ENCODE results near the gene OPALIN. TPM values are rescaled to one million over a fixed set of nuclear protein-coding genes. Genes with fewer than 3 reads are reported as not detected.
A peak's percentile ranks its signal among the peaks of the same experiment; 100 is the strongest.

Gene OPALIN, protein sequence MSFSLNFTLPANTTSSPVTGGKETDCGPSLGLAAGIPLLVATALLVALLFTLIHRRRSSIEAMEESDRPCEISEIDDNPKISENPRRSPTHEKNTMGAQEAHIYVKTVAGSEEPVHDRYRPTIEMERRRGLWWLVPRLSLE
- polyA plus RNA-seq (ENCODE audit: insufficient read depth in 1 of 5, insufficient read length in 5 of 5, low replicate concordance in 1 of 5): not detected
- long read RNA-seq, donor 1: 0 reads
- long read RNA-seq, donor 2: 0 reads
- long read RNA-seq, donor 3: 0 reads
- long read RNA-seq, donor 4: 0 reads
- long read RNA-seq, donor 5: 0 reads
- long read RNA-seq, donor 6: 0 reads
- long read RNA-seq, donor 7: 0 reads
- long read RNA-seq, donor 8: 0 reads

DNA sequence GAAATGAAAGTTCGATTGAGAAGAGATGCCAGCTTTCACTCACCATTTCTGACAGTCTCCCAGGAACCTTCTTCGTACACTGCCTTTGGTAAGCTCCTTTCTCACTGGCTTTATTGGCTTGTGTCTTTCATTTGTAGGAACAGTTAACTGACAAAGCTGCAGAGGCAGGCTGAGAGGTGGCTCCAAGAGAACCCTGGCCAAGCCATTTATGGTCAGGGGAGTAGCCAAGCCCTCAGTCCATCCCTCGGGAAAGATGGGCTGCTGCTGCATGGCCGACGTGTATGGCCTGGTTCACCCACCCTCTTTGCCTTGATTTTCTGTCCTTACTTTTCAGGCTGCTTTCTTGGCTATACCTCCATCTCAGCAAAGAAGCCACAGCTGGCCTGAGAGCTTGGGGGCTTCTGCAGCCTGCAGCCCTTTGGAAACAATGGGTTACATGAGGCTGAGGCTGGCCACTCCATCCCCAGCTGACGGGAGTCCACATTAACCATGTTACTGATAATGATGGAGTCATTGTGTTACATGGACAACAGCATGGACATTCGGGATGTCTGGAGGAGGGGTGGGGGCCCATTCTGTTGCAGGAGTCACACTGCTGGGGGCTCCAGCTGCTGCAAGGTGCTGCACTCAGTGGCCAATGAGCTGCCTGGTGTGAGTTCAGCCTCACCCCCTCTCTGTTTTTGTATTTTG lies at the start of gene OPALIN:
Gene OPALIN, minus strand, starts transcription at position 152 of the 690 bp plus-strand sequence. Its CDS starts 106 bp downstream, at position 46.
- DNase-seq: no peak

- DNase-seq: no peak
Observed at GRCh38 chr10:96408201-96408600, 49.4 kb upstream of the OPALIN start.

DNA sequence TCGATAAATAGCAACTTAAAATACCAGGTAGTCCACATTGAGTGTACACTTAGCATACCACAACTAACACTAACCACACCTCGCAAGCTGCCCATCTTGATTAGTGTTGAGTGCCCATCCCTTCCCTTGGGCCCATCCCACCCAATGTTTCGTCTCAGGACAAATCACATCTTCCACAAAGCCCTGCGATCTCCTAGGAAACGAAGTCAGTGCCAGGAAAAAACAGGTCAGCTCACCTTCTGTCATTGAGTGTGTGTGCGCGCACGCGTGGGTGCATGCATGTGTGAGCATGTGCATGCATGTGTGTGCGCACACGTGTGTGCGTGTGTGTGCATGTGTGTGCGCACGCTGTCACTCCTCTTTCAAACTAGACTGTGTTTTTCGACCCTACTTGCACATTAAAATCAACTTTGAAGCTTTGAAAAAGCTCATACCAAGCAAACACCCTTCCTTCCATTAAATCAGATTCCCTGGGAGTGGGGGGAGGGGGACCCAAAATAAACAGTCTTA lies 48.8 kb upstream of the OPALIN start:
- no peak for DNase-seq

DNA sequence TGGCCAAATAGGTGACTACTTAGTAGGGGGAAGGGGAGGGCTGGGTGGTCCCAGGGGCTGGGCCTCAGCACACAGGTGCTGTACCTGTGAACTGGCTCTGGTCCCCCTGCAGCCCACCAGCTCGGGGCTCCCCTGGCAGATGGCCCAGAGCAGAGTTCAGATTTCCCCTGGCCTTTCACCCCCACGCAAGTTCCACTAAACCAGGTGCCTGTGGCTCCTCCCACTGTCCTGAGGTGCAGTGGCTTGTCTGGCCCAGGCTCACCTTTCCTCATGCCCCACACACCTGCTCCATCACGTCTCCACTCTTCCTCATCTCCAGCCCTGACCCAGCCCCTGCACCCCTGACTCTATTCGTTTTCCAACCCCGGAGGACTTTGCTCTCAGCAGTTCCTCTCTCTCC lies 47.3 kb upstream of the OPALIN start:
- DNase-seq: no peak

DNA sequence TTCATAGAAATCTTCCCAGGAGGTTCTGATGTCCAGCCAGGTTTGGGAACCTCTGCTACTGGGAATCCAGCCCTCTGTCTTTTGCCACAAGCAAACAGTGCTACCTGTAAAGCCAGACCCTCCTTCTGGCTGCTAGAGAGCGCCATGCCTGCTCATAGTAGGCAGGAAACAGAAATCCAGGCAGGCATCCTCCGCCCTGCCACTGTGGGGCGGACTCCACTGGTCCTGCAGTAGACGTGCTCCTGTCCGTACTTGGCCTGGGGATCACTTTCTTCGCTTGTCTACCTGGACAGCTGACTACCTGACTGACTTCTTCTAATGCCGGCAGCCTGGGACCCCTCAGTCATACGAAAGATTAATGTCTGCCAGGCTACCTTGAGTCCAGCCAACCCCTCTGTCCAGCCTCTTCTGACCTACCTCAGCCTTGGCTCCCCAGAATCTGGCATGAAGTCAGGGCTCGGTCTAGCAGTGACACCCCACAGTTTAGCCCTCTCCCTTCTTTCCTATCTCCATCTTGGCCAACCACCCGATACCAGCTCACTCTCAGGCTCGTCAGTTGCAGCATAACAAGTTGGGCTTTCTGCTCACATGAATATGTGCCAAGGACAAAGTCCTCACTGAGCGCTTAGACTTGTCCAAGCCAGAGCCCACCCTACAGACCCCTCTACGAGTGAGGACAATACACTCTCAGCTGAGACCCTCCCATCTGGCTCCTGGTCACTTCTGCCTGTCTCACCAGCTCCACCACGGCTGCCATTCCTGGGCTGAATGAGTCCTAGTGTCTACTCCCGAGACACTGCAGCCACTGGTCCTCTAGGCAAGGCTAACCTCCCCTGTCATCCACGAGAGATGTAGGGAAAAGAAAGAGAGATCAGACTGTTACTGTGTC lies 43.9 kb upstream of the OPALIN start:
- DNase-seq: no peak

GRCh38 chr10:96401036-96401435 lies 42.2 kb upstream of the OPALIN start:
- no peak for DNase-seq

DNA sequence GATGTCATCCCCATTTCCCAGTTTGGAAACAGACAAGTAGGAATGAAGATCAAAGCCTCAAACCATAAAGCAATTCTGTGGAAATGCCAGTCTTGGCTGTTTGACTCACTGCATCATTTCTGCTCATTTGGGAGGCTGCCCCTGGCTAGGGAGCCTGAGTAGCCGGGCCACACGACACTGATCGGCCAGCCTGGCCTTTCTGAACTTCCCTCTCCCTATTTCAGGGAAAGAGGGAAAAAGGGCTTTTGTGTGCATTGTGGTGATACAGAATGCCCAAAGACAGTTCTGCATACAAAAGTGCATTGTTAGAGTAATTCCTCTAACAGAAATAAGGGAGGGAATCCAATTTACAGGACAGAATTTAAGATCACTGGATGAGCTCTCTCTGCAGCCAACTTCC lies 41.7 kb upstream of the OPALIN start:
- DNase-seq: no peak

- DNase-seq: no peak
Observed at GRCh38 chr10:96397902-96398301, 39.1 kb upstream of the OPALIN start.

DNA sequence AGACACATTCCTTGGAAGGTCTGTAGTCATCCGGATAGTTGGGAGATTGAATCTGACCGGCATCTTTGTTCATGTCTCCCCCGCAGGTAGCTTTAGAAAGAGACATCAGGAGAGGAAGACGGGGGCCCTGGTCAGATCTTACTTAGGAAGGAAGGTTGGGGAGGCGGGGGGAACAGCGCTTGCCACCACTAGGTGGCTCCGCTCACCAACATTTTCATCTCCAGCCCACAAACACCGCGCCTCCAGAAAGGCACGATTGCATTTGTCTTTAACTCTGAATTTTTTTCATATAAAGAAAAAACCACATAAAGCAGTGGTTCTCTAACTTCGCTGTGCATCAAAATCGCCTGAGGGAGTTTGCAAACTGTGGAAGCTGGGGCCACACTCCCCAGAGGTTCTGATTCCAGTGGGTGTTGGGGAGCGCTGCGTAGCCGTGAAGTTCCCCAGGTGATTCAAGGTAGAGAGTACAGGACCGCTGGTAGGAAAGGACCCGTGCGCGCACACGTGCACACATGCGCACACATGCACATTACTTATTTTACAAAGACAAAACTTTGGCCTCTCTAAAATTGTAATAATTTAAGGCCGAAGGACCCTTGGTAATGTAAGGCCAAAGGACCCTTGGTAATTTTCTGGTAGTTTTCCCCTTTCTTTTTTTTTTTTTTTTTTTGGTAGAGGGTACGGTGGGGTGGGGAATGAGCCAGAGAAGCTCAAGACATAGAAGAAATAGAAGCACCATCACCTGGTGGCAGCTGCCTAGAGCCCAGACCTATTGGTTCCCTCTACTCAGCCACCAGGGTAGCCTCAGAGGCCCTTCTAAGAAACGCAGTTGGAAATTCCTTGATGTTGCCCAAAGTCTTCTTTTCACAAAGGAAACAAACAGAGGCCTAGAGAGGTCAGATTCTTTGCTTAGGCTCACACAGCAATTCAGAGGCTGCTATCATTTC lies 37.4 kb upstream of the OPALIN start:
- peak; percentile 66 to 80 for DNase-seq

DNA sequence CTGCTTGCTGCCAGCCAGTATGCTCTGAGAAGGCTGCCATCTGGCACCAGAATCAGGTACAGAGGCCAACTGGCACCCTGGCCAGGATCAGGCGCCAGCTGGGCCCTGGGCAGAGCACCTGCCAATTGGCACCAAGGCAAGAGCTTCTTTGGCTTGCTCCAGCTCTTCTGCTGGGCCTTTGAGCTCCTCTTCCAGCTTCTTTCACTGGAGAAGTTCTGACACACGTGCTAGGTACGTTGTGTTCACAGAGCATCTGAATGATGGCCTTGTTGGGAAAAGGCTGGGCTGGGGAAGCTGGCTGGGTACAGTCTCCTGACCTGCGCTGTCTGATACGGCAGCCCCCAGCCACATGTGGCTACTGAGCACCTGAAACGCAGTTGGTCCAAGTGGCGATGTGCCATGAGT lies 31.7 kb upstream of the OPALIN start:
- no peak for DNase-seq

DNA sequence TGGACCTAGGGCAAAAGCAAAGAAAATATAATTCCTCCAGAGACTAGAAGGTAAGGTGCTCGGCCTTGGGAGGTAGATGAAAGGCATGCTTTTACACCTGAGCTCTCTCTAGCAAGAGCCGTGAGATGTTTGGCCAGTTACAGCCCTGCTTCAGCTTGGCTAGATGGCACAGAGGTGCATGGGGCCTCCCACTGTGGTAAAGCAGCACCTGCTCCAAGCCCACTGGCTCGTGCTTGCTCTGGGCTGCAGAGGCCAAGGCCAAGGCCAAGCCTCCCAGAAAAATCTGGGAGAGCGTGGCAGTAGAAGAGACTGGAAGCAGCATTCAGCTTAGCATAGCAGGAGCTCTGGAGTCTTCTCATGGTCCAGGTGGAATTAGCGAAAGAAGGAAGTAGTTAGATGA lies 31.0 kb upstream of the OPALIN start:
- DNase-seq: no peak

- no peak for DNase-seq
Observed at GRCh38 chr10:96387601-96388000, 28.8 kb upstream of the OPALIN start.

GRCh38 chr10:96387161-96387560 lies 28.4 kb upstream of the OPALIN start:
- no peak for DNase-seq

DNA sequence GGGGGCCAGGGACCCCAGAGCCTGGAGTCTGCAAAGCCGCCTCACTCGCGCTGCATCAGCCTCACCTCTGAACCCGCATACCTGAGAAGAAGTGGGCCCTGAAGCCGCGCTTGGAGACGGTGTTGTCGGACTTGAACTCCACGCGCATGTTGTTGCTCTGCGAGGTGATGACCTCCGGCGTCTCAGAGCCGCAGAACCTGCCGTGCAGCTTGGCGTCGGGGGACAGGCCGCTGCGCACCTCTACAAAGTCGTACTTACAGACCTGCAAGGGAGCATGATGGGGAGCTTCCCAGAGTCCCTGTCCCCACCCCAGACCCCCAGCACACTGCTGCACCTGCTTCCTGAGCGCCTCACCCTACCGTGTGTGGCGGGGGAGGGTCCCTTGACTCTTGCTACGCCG lies 25.7 kb upstream of the OPALIN start:
- no peak for DNase-seq

- no peak for DNase-seq
Observed at GRCh38 chr10:96380821-96381220, 22.0 kb upstream of the OPALIN start.

- DNase-seq: no peak
Observed at GRCh38 chr10:96379758-96380157, 21.0 kb upstream of the OPALIN start.

- DNase-seq: no peak
Observed at GRCh38 chr10:96378741-96379140, 19.9 kb upstream of the OPALIN start.

DNA sequence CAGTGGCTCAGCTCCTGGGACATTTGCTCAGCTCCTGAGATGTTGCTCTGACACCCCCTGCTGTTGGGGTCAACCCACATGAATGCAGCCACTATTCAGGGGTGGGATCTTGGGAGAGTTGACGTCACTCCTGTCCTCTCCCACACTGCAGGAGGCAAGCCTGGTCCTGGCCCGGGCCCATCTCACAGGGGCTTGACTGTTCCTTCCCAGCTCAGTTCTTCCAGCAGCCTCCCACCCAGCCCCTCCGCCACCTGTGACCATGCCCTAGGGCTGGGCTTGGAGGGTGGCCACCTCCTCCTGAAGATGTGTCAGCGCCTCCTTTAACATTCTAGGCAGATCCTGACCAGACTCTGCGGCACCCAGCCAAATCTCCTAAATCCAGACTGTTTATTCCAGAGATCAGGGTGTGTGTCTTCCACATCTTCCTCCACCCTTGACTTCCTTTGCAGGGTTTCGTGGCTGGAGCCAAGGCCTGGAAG lies 19.1 kb upstream of the OPALIN start:
- DNase-seq: no peak

DNA sequence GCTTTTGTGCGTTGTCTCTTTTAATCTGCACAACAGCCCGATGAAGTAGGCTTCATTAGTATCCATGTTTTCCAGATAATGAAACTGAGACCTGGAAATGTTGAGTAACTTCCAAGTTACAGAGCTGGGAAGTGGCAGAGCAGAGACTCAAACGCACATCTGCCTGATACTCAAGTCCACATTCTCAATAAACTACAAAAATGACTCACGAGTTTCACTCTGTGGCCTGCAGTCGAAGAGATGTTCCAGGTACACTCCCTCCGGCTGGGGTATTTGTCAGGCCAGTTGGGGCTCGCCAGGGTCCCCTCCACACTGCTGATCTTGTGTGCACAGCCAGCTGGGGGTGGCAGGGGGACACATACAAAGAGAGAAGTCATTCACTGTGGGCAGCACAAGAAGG lies 17.7 kb upstream of the OPALIN start:
- no peak for DNase-seq

GRCh38 chr10:96374985-96375830 lies 16.4 kb upstream of the OPALIN start:
- peak; percentile 79 to 88 for DNase-seq

Measured in right lung (tissue), 10 donors.